Measurements from ENCODE around the gene HFM1. TPM values are rescaled to one million over a fixed set of nuclear protein-coding genes. Genes with fewer than 3 reads are reported as not detected.

HFM1 gene
- total RNA-seq, 2 donors from 2014 or later = 2.6 to 3.0 TPM

- TF ChIP-seq CTCF (IDR thresholded peaks at IDR 0.05) = no peak
- no peak overlapping the region for H3K27ac ChIP-seq
- no peaks in the 10 kb centered on the region for H3K9me3 ChIP-seq
- H3K36me3 ChIP-seq = no peaks in the 10 kb centered on the region
- no peak overlapping the region for H3K4me3 ChIP-seq
- H3K27me3 ChIP-seq = no peaks in the 10 kb centered on the region
- H3K4me1 ChIP-seq = no peaks in the 10 kb centered on the region
- DNase-seq (ENCODE audit: low spot score) = no peak
Observed at GRCh38 chr1:91245435-91245834, 159.2 kb downstream of the HFM1 start.

- Histone ChIP-seq H3K36me3 (no peaks in the 10 kb centered on the region), H3K4me1 (no peaks in the 10 kb centered on the region), H3K27me3 (no peaks in the 10 kb centered on the region), H3K4me3 (no peak overlapping the region), H3K27ac (no peak overlapping the region), H3K9me3 (no peaks in the 10 kb centered on the region)
- TF ChIP-seq CTCF (IDR thresholded peaks at IDR 0.05) = no peak
- no peak for DNase-seq (ENCODE audit: low spot score)
Observed at GRCh38 chr1:91244737-91245136, 159.9 kb downstream of the HFM1 start.

GRCh38 chr1:91243171-91243570 is 161.5 kb downstream of the HFM1 start:
- H3K4me1 ChIP-seq = no peaks in the 10 kb centered on the region
- H3K36me3 ChIP-seq = no peaks in the 10 kb centered on the region
- no peaks in the 10 kb centered on the region for H3K9me3 ChIP-seq
- no peak for DNase-seq (ENCODE audit: low spot score)
- H3K27me3 ChIP-seq = no peaks in the 10 kb centered on the region
- no peak overlapping the region for H3K4me3 ChIP-seq
- H3K27ac ChIP-seq = no peak overlapping the region
- no peak for TF ChIP-seq CTCF (IDR thresholded peaks at IDR 0.05)

- Histone ChIP-seq H3K9me3 (no peaks in the 10 kb centered on the region), H3K27me3 (no peaks in the 10 kb centered on the region), H3K4me1 (no peaks in the 10 kb centered on the region), H3K36me3 (no peaks in the 10 kb centered on the region), H3K27ac (no peak overlapping the region), H3K4me3 (no peak overlapping the region)
- no peak for DNase-seq (ENCODE audit: low spot score)
- TF ChIP-seq CTCF (IDR thresholded peaks at IDR 0.05) = no peak
Observed at GRCh38 chr1:91234181-91234580, 170.5 kb downstream of the HFM1 start.

GRCh38 chr1:91226741-91227140 is 177.9 kb downstream of the HFM1 start:
- H3K9me3 ChIP-seq = no peaks in the 10 kb centered on the region
- no peak for DNase-seq (ENCODE audit: low spot score)
- H3K4me3 ChIP-seq = no peak overlapping the region
- no peak for TF ChIP-seq CTCF (IDR thresholded peaks at IDR 0.05)
- H3K4me1 ChIP-seq = no peaks in the 10 kb centered on the region
- H3K27ac ChIP-seq = no peak overlapping the region
- no peaks in the 10 kb centered on the region for H3K36me3 ChIP-seq
- no peaks in the 10 kb centered on the region for H3K27me3 ChIP-seq

- TF ChIP-seq CTCF (IDR thresholded peaks at IDR 0.05) = no peak
- no peaks in the 10 kb centered on the region for H3K4me1 ChIP-seq
- H3K27ac ChIP-seq = no peak overlapping the region
- DNase-seq (ENCODE audit: low spot score) = no peak
- H3K36me3 ChIP-seq = no peaks in the 10 kb centered on the region
- no peaks in the 10 kb centered on the region for H3K9me3 ChIP-seq
- no peak overlapping the region for H3K4me3 ChIP-seq
- no peaks in the 10 kb centered on the region for H3K27me3 ChIP-seq
Observed at GRCh38 chr1:91224878-91225277, 179.8 kb downstream of the HFM1 start.

All from right atrium auricular region (tissue), 2 donors.